Glomerular endothelial cell (primary cell): ENCODE measurements around the gene GPR37. TPM values are rescaled to one million over a fixed set of nuclear protein-coding genes. Genes with fewer than 3 reads are reported as not detected.

Source experiments
- DNase-seq: peaks from one replicate; pipeline ENCODE4 v3.0.0-alpha.2; 2011; ENCODE audit warnings: low read depth, low spot score; ENCODE audit errors: extremely low read depth
- total RNA-seq: library from RNA; depleted of rRNA; stranded (reverse); fragments of >200 nt; gene quantifications from 2 replicates; pipeline ENCODE4 v1.2.3, GENCODE V29; 2015

The GPR37 gene
- total RNA-seq, 1 donor from 2014 or later = 1.2 TPM

- no peak for DNase-seq
Measured at GRCh38 chr7:124780608-124781007, 15.0 kb upstream of the GPR37 start.

- no peak for DNase-seq
Measured at GRCh38 chr7:124780056-124780455, 14.5 kb upstream of the GPR37 start.

GRCh38 chr7:124779620-124780019 is 14.0 kb upstream of the GPR37 start:
- no peak for DNase-seq

- no peak for DNase-seq
Measured at GRCh38 chr7:124779194-124779593, 13.6 kb upstream of the GPR37 start.

GRCh38 chr7:124777268-124777667 is 11.7 kb upstream of the GPR37 start:
- DNase-seq = no peak

GRCh38 chr7:124776153-124776552 is 10.6 kb upstream of the GPR37 start:
- no peak for DNase-seq

GRCh38 chr7:124775422-124775821 is 9.8 kb upstream of the GPR37 start:
- DNase-seq = no peak

GRCh38 chr7:124773938-124774337 is 8.3 kb upstream of the GPR37 start:
- no peak for DNase-seq

- DNase-seq = no peak
Measured at GRCh38 chr7:124773339-124773738, 7.7 kb upstream of the GPR37 start.

- no peak for DNase-seq
Measured at GRCh38 chr7:124769136-124769535, 3.5 kb upstream of the GPR37 start.

- no peak for DNase-seq
Measured at GRCh38 chr7:124768525-124768924, 2.9 kb upstream of the GPR37 start.

GRCh38 chr7:124764847-124765400 is 668 bp downstream of the GPR37 start:
- no peak for DNase-seq

- no peak for DNase-seq
Measured at GRCh38 chr7:124764051-124764846, 1.3 kb downstream of the GPR37 start.

GRCh38 chr7:124762611-124763143 is 2.9 kb downstream of the GPR37 start:
- no peak for DNase-seq

- no peak for DNase-seq
Measured at GRCh38 chr7:124761164-124761715, 4.4 kb downstream of the GPR37 start.

GRCh38 chr7:124758327-124758726 is 7.3 kb downstream of the GPR37 start:
- DNase-seq = no peak

- no peak for DNase-seq
Measured at GRCh38 chr7:124754576-124755268, 10.9 kb downstream of the GPR37 start.

- DNase-seq = no peak
Measured at GRCh38 chr7:124752310-124752709, 13.3 kb downstream of the GPR37 start.

GRCh38 chr7:124751027-124751426 is 14.6 kb downstream of the GPR37 start:
- no peak for DNase-seq

GRCh38 chr7:124747072-124747471 is 18.5 kb downstream of the GPR37 start:
- no peak for DNase-seq

GRCh38 chr7:124738639-124739038 is 27.0 kb downstream of the GPR37 start:
- no peak for DNase-seq
